K562 (cell line): ENCODE data around the gene SLC2A6. TPM values are rescaled to one million over a fixed set of nuclear protein-coding genes. Genes with fewer than 3 reads are reported as not detected.

Source experiments
- ATAC-seq: fragments of 200-7000 bp; cut with Tn5 transposase; 3 replicates; pipeline ENCODE4 v1.9.1; 2020; ENCODE audit warnings: moderate library complexity
- BruUV-seq: library from RNA; stranded (reverse); fragments of 400-500 nt; replicated peaks from 2 replicates; lab custom pipeline; 2021; lab: Mats Ljungman, UMichigan
- CTCF ChIA-PET: fragments of 300-600 bp; formaldehyde crosslinking; extraction: SDS; loops from one replicate; lab custom pipeline; 2021; ENCODE audit warnings: low intra/inter-chr PET ratio; lab: Yijun Ruan, JAX
- POLR2A ChIA-PET: fragments of 300-600, 350-650 bp; sonication (Branson Sonifier 250); formaldehyde crosslinking; extraction: SDS; loops from one replicate; lab custom pipeline; 2021; ENCODE audit warnings: antibody characterized with exemption, inconsistent platforms; lab: Yijun Ruan, JAX
- DNase-seq, 4 experiments: peaks; one replicate each; pipeline versions ENCODE4 v3.0.0 to v3.0.0-alpha.2; 2011 to 2018; ENCODE audit warnings: low spot score in 3 of 4, mixed read lengths in 3 of 4; ENCODE audit errors: extremely low read depth in 1 of 4
- FAIRE-seq: peaks from 2 replicates; lab custom pipeline; 2011; peaks lifted over from hg19 to GRCh38; lab: Jason Lieb, UNC
- H2AFZ ChIP-seq: 2 replicates; pipeline ENCODE4 v1.6.0; 2011; ENCODE audit warnings: low read depth, low read length, control low read depth, inconsistent platforms
- H3K27ac ChIP-seq: fragments of 200-600 bp; 3 replicates; pipeline ENCODE4 v1.8.0; 2011; ENCODE audit warnings: low read depth, mild to moderate bottlenecking, control low read depth, inconsistent platforms, low read length, moderate library complexity, mixed read lengths; ENCODE audit errors: extremely low read depth
- H3K27me3 ChIP-seq, 2 experiments: fragments of 300-600 bp in 1 of 2; 2 replicates in 1 of 2; 3 replicates in 1 of 2; pipeline versions ENCODE4 v1.6.0 to v1.8.0; 2011; ENCODE audit warnings: inconsistent platforms in 2 of 2, low read length in 2 of 2, mild to moderate bottlenecking in 1 of 2, mixed read lengths in 1 of 2, moderate library complexity in 1 of 2; ENCODE audit not compliant: control insufficient read depth in 2 of 2, insufficient read depth in 2 of 2
- H3K36me3 ChIP-seq: fragments of 300-600 bp; 3 replicates; pipeline ENCODE4 v1.8.0; 2011; ENCODE audit warnings: mild to moderate bottlenecking, low read length, inconsistent platforms; ENCODE audit not compliant: control insufficient read depth, insufficient read depth
- H3K4me1 ChIP-seq, 2 experiments: fragments of 200-600 bp in 1 of 2; replicated peaks in 1 of 2; 2 replicates in 1 of 2; 3 replicates in 1 of 2; pipeline versions ENCODE4 v1.5.1 to v1.8.0; 2011; ENCODE audit warnings: inconsistent platforms in 2 of 2, low read length in 2 of 2, mild to moderate bottlenecking in 1 of 2, mixed read lengths in 1 of 2, moderate library complexity in 1 of 2; ENCODE audit not compliant: control insufficient read depth in 2 of 2, insufficient read depth in 2 of 2
- H3K4me2 ChIP-seq: 2 replicates; pipeline ENCODE4 v1.6.1; 2011; ENCODE audit warnings: low read length, control low read depth, inconsistent platforms, mixed read lengths; ENCODE audit not compliant: insufficient read depth
- H3K4me3 ChIP-seq: fragments of 200-600 bp; sonication (generic), shearing (Covaris generic); 2 replicates; pipeline ENCODE4 v1.5.1; 2016; ENCODE audit warnings: control low read depth, inconsistent platforms
- H3K79me2 ChIP-seq: fragments of 200-600 bp; 3 replicates; pipeline ENCODE4 v1.8.0; 2011; ENCODE audit warnings: low read length, inconsistent platforms; ENCODE audit not compliant: control insufficient read depth, insufficient read depth
- H3K9ac ChIP-seq, 2 experiments: 2 replicates each; pipeline versions ENCODE4 v1.6.0 to v1.6.1; 2011; ENCODE audit warnings: low read depth in 2 of 2, low read length in 2 of 2, control low read depth in 1 of 2, inconsistent platforms in 1 of 2, mild to moderate bottlenecking in 1 of 2, mixed read lengths in 1 of 2; ENCODE audit not compliant: insufficient read depth in 1 of 2
- H3K9me1 ChIP-seq: one replicate; pipeline ENCODE4 v1.6.0; 2011; ENCODE audit warnings: inconsistent platforms, mild to moderate bottlenecking, low read length, moderate library complexity; ENCODE audit not compliant: control insufficient read depth, insufficient read depth
- H3K9me3 ChIP-seq: replicated peaks from 2 replicates; pipeline ENCODE4 v1.5.1; 2011; ENCODE audit warnings: low read depth, low read length, inconsistent platforms; ENCODE audit not compliant: control insufficient read depth, insufficient read depth
- H4K20me1 ChIP-seq: replicated peaks from 2 replicates; pipeline ENCODE4 v1.6.1; 2011; ENCODE audit warnings: low read length, inconsistent platforms, mixed read lengths; ENCODE audit not compliant: control insufficient read depth, insufficient read depth
- ARHGAP35 ChIP-seq: fragments of 450-650 bp; IDR thresholded peaks from 2 replicates; pipeline ENCODE4 v1.6.1; 2018; ENCODE audit not compliant: partially characterized antibody
- ETS2 ChIP-seq: IDR thresholded peaks from 2 replicates; pipeline ENCODE4 v1.6.1; 2016; ENCODE audit warnings: borderline replicate concordance, missing genetic modification characterization, mild to moderate bottlenecking, moderate library complexity, missing compliant biosample characterization; ENCODE audit not compliant: poor library complexity, severe bottlenecking
- GABPB2 ChIP-seq: fragments of 250-450 bp; sonication (Bioruptor Pico); conservative IDR thresholded peaks from 2 replicates; pipeline ENCODE4 v1.5.1; 2021; ENCODE audit warnings: mild to moderate bottlenecking
- MED1 ChIP-seq: sonication (generic); formaldehyde crosslinking; IDR thresholded peaks from 2 replicates; pipeline ENCODE4 v1.8.1; 2023; ENCODE audit warnings: missing genetic modification reagents, borderline replicate concordance
- NEUROD1 ChIP-seq: fragments of 150-350 bp; IDR thresholded peaks from 2 replicates; pipeline ENCODE4 v1.6.1; 2014; ENCODE audit warnings: borderline replicate concordance, low read length, low read depth; ENCODE audit not compliant: partially characterized antibody
- PHF21A ChIP-seq: fragments of 450-650 bp; IDR thresholded peaks from 2 replicates; pipeline ENCODE4 v1.6.1; 2017; ENCODE audit warnings: low read depth, borderline replicate concordance
- ZBTB8A ChIP-seq: fragments of 450-650 bp; IDR thresholded peaks from 2 replicates; pipeline ENCODE4 v1.6.1; 2018; ENCODE audit warnings: mild to moderate bottlenecking, moderate library complexity; ENCODE audit not compliant: partially characterized antibody
- ZFP30 ChIP-seq: fragments of 250-450 bp; sonication (Bioruptor Pico); IDR thresholded peaks from 2 replicates; pipeline ENCODE4 v1.8.0; 2022; ENCODE audit warnings: moderate library complexity, mild to moderate bottlenecking, inconsistent platforms, borderline replicate concordance
- ZKSCAN8 ChIP-seq: fragments of 200-800 bp; sonication (Bioruptor generic); IDR thresholded peaks from 2 replicates; pipeline ENCODE4 v1.6.1; 2016; ENCODE audit warnings: missing genetic modification characterization, missing compliant biosample characterization
- ZNF76 ChIP-seq: fragments of 250-450 bp; sonication (Bioruptor Pico); IDR thresholded peaks from 2 replicates; pipeline ENCODE4 v1.4.0; 2020; ENCODE audit warnings: mild to moderate bottlenecking, moderate library complexity, borderline replicate concordance
- ZSCAN32 ChIP-seq: fragments of 450-650 bp; formaldehyde crosslinking; IDR thresholded peaks from 2 replicates; pipeline ENCODE4 v1.4.0; 2020; ENCODE audit warnings: mild to moderate bottlenecking, moderate library complexity
- WGBS: fragments of 100-300 bp; shearing (Covaris generic); methylation state at CpG from one replicate; pipeline ENCODE4 v1.1.6; 2016; ENCODE audit warnings: low coverage, mixed read lengths; ENCODE audit not compliant: insufficient coverage; ENCODE audit errors: missing lambda C conversion rate; 5-methylcytosine and 5-hydroxymethylcytosine counted together
- in situ Hi-C: fragments of 300-500 bp; cut with MboI; formaldehyde crosslinking; loops from 4 replicates; pipeline ENCODE4 v1.15.0; 2018; ENCODE audit warnings: inconsistent platforms, mixed read lengths
- intact Hi-C: fragments of 100-400 bp; cut with micrococcal nuclease; formaldehyde crosslinking; loops from 2 replicates; pipeline ENCODE4 v1.14.2; 2022
- polyA plus RNA-seq, 8 experiments: library from polyadenylated mRNA; depleted of rRNA in 4 of 8; stranded (reverse) in 5 of 8; unstranded in 3 of 8; fragments of >200 nt; fragmentation: Nextera tagmentation in 2 of 8; fragmentation: Illumina TruSeq in 1 of 8; extraction: Ambion mirVana in 2 of 8; extraction: Trizol in 1 of 8; gene quantifications; 2 replicates each; pipeline versions ENCODE4 v1.2.1 to v1.2.3, GENCODE V29; 2011 to 2014; ENCODE audit warnings: inconsistent platforms in 1 of 8, missing spikeins in 1 of 8
- total RNA-seq, 7 experiments: library from RNA; depleted of rRNA in 6 of 7; stranded (reverse); fragments of >200 nt in 6 of 7; fragmentation: Illumina TruSeq in 2 of 7; extraction: Trizol in 2 of 7; gene quantifications; 2 replicates each; pipeline versions ENCODE4 v1.2.1 to v1.2.3, GENCODE V29; 2011 to 2021; ENCODE audit warnings: low replicate concordance in 1 of 7
- TF ChIP-seq, protein P1 (sequence below), 2 experiments: IDR thresholded peaks; 2 replicates each; pipeline ENCODE4 v1.6.1; 2012; ENCODE audit warnings: improper control_type of control experiment in 2 of 2, low read depth in 2 of 2, low read length in 2 of 2, borderline replicate concordance in 1 of 2
- TF ChIP-seq, protein P2 (sequence below): fragments of 250-450 bp; sonication (Bioruptor Pico); IDR thresholded peaks from 2 replicates; pipeline ENCODE4 v1.5.0; 2020; ENCODE audit warnings: mild to moderate bottlenecking, borderline replicate concordance
- TF ChIP-seq, protein P3 (sequence below): sonication (generic); formaldehyde crosslinking; IDR thresholded peaks from 2 replicates; pipeline ENCODE4 v1.8.1; 2023; ENCODE audit warnings: mild to moderate bottlenecking, missing genetic modification reagents, moderate library complexity

The SLC2A6 gene
- total and polyA plus RNA-seq, 9 of the 15 experiments (the other 6 are each of a cell fraction or from before 2014, with no cell fraction given), result 0.04 to 0.38 (median 0.09) TPM; not detected in 3

DNA sequence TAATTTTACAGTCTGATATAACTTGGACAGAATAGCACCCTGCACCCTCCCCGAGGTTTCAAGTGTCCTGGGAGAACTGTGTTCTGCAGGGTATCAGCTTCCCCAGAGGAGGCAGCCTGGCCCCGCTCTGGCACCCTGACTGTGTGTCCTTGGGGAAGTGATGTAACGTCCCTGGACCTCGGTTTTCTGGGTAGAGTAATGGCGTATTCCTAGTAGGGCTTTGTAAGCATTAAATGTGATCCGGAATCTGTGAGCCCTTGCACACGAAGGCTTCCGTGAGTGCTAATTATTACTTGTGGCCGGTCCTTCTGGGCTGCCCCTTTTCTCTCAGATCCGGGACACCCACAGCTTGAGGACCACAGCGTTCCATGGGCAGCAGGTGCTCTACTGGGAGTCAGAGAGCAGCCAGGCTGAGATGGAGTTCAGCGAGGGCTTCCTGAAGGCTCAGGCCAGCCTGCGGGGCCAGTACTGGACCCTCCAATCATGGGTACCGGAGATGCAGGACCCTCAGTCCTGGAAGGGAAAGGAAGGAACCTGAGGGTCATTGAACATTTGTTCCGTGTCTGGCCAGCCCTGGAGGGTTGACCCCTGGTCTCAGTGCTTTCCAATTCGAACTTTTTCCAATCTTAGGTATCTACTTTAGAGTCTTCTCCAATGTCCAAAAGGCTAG is 20.1 kb downstream of the SLC2A6 start (continued):
- TF ChIP-seq, protein P1, sequence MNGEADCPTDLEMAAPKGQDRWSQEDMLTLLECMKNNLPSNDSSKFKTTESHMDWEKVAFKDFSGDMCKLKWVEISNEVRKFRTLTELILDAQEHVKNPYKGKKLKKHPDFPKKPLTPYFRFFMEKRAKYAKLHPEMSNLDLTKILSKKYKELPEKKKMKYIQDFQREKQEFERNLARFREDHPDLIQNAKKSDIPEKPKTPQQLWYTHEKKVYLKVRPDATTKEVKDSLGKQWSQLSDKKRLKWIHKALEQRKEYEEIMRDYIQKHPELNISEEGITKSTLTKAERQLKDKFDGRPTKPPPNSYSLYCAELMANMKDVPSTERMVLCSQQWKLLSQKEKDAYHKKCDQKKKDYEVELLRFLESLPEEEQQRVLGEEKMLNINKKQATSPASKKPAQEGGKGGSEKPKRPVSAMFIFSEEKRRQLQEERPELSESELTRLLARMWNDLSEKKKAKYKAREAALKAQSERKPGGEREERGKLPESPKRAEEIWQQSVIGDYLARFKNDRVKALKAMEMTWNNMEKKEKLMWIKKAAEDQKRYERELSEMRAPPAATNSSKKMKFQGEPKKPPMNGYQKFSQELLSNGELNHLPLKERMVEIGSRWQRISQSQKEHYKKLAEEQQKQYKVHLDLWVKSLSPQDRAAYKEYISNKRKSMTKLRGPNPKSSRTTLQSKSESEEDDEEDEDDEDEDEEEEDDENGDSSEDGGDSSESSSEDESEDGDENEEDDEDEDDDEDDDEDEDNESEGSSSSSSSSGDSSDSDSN (IDR thresholded peaks at IDR 0.05; ENCODE audit: borderline replicate concordance in 1 of 2, low read depth in 2 of 2, low read length in 2 of 2), result no peak
- no peak for TF ChIP-seq ETS2 (tag)
- TF ChIP-seq, protein P2, sequence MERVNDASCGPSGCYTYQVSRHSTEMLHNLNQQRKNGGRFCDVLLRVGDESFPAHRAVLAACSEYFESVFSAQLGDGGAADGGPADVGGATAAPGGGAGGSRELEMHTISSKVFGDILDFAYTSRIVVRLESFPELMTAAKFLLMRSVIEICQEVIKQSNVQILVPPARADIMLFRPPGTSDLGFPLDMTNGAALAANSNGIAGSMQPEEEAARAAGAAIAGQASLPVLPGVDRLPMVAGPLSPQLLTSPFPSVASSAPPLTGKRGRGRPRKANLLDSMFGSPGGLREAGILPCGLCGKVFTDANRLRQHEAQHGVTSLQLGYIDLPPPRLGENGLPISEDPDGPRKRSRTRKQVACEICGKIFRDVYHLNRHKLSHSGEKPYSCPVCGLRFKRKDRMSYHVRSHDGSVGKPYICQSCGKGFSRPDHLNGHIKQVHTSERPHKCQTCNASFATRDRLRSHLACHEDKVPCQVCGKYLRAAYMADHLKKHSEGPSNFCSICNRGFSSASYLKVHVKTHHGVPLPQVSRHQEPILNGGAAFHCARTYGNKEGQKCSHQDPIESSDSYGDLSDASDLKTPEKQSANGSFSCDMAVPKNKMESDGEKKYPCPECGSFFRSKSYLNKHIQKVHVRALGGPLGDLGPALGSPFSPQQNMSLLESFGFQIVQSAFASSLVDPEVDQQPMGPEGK, result no peak

DNA sequence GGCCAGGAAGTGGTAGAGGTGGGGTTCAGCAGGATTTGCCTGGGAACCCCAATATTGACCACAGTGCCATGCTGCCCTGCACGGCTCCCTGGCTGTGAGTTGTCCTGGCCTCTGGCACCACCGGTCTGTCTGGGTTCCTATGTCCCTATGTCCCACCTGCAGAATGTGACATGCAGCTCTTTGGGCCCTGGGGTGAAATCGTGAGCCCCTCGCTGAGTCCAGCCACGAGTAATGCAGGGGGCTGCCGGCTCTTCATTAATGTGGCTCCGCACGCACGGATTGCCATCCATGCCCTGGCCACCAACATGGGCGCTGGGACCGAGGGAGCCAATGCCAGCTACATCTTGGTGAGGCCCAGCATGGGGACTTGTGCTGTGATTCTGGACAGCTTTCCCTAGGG is 21.2 kb downstream of the SLC2A6 start:
- ATAC-seq, result no peak
- peaks cover 20 to 71% of the 10 kb centered on the region in 2 experiments; a peak in 4 of 5 replicates for H3K27me3 ChIP-seq
- no peak overlapping the region for H3K4me3 ChIP-seq
- H3K9me1 ChIP-seq, result peaks cover 11% of the 10 kb centered on the region
- BruUV-seq, result no TSS peak
- ChIA-PET POLR2A (interaction anchor here (0.7 kb wide), 1 partner anchor 87 kb away, joined by 4 read pairs; no protein-coding TSS in a partner anchor), CTCF (no interaction called here)
- H3K79me2 ChIP-seq, result no peaks in the 10 kb centered on the region
- peaks cover 26% of the 10 kb centered on the region for H4K20me1 ChIP-seq
- intact Hi-C loops (no loop called here), in situ Hi-C loops (no loop called here)
- 23% methylated on average over 11 of the region's 11 CpGs for WGBS
- no peak for FAIRE-seq
- H3K4me2 ChIP-seq, result no peak overlapping the region
- peaks cover 5 to 39% of the 10 kb centered on the region in 2 experiments; a peak in 3 of 5 replicates for H3K4me1 ChIP-seq
- no peaks in the 10 kb centered on the region for H3K9me3 ChIP-seq
- no peak for DNase-seq
- H3K27ac ChIP-seq, result no peak overlapping the region
- H3K9ac ChIP-seq, result no peak overlapping the region
- H3K36me3 ChIP-seq, result no peaks in the 10 kb centered on the region
- no peak overlapping the region for H2AFZ ChIP-seq
- TF ChIP-seq ZKSCAN8 (CRISPR knock-in tag) (no peak), ZFP30 (CRISPR knock-in tag) (no peak), GABPB2 (CRISPR knock-in tag) (no peak), ZBTB8A (no peak), ZNF76 (no peak), PHF21A (no peak), ZSCAN32 (no peak), MED1 (CRISPR knock-in tag) (no peak), ARHGAP35 (no peak), NEUROD1 (no peak)
- TF ChIP-seq, protein P3, sequence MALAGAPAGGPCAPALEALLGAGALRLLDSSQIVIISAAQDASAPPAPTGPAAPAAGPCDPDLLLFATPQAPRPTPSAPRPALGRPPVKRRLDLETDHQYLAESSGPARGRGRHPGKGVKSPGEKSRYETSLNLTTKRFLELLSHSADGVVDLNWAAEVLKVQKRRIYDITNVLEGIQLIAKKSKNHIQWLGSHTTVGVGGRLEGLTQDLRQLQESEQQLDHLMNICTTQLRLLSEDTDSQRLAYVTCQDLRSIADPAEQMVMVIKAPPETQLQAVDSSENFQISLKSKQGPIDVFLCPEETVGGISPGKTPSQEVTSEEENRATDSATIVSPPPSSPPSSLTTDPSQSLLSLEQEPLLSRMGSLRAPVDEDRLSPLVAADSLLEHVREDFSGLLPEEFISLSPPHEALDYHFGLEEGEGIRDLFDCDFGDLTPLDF, result no peak
